Activated CD4-positive, alpha-beta T cell treated with anti-CD3 and anti-CD28 coated beads, Interleukin-2, Interleukin-4, amounts not matched to agents 100 ng/mL and 50 ng/mL, durations not matched to agents 16 hours and 8 hours (primary cell): ENCODE measurements around the gene SLC12A6.

Source experiments
- DNase-seq: peaks from one replicate; pipeline ENCODE4 v3.0.0-alpha.2; 2020; ENCODE audit warnings: low spot score

Gene SLC12A6

DNA sequence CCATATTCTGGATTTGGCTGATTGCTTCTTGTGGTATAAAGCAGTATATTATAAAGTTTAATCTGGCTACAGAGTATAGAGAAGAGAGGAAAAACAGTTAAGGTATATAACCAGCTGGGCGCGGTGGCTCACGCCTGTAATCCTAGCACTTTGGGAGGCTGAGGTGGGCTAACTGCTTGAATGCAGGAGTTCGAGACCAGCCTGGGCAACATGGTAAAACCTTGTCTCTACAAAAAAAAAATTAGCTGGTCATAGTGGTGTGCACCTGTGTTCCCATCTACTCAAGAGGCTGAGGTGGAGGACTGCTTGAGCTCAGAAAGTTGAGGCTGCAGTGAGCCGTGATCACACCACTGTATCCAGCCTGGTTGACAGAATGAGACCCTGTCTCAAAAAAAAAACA lies 7.3 kb downstream of the SLC12A6 start:
- no peak for DNase-seq

DNA sequence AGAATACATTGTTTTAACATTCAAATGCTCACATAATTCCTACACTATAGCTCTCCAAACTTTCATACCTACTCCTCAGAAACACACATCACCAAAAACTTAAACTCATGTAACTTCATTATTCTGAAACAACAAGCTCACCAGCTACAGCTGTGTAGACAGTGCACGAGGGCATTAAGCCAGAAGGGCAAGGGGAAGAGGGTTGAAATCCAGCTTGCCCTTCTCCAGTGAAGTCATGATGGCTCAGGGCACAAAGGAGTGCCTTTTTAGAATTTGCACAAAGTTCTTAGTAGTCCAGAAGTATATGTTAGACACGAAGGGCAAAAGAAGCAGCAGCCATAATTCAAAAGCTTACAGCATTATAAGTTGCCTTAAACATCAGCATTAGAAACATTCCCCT lies 8.6 kb downstream of the SLC12A6 start:
- no peak for DNase-seq

DNA sequence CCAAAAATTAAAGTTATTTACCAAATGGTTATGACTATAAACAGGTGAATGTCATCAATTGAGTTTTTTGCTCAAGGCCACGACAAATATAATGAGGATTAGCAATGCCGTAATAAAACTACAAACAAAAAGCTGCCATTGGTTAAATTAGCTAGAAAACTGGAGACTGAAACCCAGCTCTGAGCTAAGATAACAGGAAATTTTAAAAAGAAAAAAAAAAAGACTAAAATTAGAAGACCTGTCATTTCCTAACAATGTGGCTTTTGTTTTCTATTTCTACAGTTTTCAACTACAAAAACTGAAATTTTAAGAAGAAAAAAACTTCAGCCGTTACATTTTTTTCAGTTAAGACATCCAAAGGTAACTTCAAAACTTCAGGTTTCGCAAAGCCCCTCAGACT lies 9.7 kb downstream of the SLC12A6 start:
- no peak for DNase-seq

DNA sequence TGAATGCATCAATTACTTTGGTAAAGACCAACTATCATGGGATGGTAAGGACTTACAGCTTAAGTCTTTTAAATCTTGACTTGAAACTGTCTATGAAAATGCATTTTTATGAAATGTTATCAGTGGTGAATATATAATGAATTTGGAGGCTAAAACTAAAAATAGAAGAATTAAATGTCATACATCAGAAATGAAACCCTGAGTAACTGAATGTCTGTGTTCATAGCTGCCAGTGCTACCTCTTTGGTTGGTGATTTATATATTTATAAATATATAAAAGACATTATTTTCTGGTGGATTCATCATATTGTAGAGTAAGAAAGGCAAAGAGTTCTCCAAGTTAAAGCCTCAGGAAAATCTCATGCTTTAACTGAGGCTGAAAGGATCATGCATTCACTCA lies 12.2 kb downstream of the SLC12A6 start:
- no peak for DNase-seq

DNA sequence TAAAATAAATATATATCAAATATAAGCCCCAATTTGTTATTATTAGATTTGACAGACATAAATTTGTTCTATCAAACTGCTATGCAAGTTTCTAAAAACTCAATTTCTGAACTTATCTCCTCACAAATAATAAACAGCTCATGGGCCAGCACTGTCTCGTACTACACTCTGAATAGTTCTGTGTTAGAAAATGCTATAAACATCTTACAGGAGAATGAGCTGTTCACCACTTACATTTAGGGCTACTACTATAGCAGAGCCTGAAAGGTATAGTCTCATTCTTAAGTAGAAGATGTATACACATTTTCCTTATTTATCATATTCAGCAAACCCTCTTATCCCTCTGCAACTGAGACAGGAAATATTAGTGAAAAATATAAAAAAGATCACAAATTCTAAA lies 12.6 kb downstream of the SLC12A6 start:
- no peak for DNase-seq

DNA sequence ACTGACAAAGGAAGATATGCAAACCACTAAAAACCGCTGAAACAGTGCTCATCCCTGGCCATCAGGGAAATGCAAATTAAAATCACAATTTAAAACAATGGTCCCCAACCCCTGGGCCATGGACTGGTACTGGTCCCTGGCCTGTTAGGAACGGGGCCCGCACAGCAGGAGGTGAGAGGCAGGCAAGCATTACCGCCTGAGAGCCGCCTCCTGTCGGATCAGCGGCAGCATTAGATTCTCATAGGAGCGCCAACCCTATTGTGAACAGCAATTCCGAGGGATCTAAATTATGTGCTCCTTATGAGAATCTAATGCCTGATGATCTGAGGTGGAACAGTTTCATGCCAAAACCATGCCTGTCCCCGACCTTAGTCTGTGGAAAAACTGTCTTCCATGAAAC lies 14.4 kb downstream of the SLC12A6 start:
- DNase-seq: no peak

DNA sequence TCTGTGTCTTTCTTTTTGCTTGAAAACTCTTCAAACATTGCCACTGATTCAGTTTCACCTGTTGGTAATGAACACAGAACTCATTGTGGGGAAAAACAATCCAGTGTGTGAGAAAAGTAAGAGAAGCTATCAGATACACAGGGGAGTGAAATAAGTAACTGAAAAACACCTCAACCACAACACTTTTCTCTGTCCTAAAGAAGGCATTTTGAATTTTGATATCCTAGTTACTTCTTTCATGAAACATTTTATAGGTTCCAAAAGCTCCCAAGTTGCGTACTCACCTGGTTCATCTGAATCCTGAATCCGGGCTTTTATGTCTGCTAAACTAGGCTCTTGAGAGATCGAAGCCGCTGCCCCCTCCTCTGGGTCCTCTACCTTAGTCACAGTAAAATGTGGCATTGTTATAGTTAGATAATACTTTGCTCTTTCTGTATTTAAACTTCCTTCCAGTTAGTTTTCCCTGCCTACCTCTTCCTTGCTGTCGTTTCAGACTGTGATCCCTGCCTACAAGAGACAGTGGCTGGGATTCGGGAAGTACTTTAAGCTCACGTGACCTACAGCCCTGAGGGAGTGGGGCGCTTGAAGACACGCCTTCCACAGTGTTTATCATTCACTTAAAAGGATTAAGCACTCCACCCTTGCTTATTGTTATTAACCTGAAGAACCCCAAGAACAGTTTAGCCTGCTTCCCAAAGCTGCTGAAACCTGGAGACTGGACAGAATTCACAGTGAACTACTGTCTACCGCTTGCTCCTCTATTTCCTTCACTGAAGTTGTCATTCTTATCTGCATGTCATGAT lies 19.1 kb downstream of the SLC12A6 start:
- DNase-seq: no peak

DNA sequence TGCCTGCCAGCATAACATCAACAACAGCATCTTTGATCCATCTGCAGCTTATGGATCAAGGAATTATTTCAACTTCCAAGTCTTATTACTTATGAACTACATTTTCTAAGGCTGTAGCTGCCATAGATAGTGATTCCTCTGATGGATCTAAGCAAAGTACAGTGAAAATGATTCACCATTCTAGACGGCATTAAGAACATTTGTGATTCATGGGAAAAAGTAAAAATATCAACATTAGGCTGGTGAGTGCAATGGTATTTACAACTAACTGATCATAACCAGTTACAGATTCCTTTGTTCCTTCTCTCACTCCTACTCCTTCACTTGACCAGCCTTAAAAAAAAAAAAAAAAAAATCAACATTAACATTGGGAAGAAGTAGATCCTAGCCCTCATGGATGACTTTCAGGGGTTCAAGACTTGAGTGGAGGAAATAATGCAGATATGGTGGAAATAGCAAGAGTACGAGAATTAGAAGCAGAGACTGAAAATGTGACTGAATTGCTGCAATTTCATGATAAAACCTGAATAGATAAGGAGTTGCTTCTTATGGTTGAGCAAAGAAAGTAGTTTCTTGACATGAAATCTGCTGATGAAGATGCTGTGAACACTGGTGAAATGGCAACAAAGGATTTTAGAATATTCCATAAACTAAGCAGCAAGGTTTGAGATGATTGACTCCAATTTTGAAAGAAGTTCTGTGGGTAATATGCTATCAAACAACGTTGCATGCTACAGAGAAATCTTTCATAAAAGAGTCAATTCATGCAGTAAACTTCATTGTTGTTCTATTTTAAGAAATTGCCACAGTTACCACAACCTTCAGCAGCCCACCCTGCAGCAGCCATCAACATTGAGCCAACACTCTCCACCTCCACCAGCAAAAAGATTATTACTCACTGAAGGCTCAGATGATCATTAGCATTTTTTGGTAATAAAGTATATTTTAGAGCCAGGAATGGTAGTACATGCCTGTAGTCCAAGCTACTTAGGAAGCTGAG lies 22.8 kb downstream of the SLC12A6 start:
- no peak for DNase-seq

DNA sequence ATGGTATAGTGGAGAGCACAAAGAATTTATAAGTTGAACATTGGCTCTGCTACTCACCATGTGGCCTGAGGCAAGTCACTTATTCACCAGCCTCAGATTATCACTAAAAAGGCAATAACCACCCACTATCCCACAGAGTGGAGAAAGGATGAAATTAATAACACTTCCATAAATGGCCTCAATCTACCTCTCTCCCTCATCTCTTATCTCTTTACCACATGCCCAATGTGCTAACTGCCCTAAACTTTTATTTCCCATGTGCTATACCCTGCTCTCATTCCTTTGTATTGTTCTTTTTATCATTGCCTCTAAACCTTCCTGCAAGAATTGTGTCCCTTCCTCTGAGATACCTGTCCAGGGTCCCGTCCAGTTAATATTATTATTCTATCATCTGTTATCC lies 26.0 kb downstream of the SLC12A6 start:
- DNase-seq: no peak

DNA sequence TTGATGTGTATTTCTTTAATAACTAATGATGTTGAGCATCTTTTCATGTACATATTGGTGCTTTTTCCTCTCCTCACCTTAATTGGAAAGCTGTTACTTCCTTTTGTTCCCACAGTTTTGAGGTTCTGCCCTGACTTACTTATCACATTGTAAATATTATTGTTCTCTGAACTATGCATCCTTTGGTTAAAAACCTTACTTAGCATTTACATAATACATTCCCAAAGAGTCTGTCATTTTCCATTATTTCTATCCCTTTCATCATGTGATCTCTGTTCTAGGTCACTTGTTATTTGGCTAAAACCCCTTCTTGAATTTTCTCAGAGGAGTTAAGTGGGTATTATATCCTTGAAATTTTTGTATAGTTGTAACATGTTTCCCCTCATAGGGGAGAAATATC lies 33.0 kb downstream of the SLC12A6 start:
- no peak for DNase-seq

DNA sequence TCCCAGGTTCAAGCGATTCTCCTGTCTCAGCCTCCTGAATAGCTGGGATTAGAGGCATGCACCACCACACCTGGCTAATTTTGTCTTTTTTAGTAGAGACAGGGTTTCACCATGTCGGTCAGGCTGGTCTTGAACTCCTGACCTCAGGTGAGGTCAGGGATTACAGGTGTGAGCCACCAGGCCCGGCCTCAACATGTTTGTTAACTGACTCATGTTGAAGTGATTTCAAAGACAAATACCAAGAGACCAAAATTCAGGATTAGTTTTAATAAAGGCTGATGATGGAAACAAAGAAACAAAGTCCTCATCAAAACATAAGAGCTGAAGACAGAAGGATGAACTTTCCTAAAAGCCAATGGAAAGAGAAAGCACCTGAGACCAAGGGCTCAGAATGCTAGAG lies 36.5 kb downstream of the SLC12A6 start:
- no peak for DNase-seq

DNA sequence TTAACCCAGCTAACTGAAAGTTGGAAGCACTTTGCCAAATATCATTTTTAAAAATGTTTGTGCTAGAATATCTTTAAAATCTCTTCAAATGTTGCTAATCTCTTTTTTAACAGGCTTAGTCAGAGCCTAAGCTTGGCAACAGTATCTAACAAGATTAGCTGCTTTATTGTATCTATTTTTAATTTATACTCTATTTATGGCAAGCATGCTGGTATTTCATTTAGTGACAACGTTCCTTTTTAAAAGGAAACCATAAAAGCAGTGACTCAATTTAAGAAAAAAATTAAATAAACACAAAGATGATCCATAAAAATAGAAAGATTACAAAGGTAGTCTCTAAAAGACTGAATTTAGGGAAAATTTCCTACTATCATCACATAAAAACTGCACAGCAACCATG lies 40.5 kb downstream of the SLC12A6 start:
- DNase-seq: no peak

DNA sequence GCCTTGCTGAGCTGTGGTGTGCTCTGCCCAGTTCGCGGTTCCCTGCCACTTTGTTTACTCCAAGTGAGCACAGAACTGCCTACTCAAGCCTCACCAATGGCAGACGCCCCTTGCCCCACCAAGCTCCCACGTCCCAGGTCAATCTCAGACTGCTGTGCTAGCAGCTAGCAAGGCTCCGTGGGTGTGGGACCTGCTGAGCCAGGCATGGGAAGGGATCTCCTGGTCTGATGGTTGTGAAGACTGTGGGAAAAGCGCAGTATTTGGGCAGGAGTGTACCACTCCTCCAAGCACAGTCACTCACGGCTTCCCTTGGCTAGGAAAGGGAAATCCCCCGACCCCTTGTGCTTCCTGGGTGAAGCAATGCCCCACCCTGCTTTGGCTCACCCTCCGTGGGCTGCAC lies 45.0 kb downstream of the SLC12A6 start:
- DNase-seq: no peak

DNA sequence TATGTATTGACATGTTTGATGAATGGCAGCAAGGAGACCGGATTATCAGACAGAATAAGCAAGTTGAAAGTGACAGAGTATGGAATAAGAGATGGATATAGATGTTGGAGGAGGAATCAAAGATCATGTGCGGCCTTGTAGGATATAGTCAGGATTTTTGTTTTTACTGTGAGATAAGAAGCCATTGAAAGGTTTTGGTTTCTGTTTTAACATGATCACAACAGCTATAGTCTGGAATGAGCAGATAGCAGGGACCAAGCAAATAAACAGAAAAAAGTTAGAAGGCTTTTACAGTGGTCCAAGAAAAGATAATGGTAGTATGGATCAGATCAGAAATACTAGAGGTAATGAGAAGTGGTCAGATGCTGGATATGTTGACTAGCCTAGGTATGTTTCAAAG lies 52.6 kb downstream of the SLC12A6 start:
- no peak for DNase-seq

DNA sequence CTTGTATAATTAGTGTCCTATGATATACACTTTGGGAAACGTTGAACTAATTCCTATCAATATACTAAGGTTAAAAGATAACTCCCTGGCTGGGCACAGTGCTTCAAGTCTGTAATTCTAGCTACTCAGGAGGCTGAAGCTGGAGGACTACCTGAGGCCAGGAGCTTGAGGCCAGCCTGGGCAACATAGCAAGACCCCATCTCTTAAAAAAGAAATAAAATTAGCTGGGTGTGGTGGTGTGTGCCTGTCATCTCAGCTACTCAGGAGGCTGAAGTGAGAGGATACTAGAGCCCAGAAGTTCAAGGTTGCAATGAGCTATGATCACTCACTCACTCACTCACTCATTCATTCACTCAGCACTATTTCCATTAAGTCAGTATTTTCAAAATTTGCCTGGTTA lies 55.2 kb downstream of the SLC12A6 start:
- DNase-seq: no peak

DNA sequence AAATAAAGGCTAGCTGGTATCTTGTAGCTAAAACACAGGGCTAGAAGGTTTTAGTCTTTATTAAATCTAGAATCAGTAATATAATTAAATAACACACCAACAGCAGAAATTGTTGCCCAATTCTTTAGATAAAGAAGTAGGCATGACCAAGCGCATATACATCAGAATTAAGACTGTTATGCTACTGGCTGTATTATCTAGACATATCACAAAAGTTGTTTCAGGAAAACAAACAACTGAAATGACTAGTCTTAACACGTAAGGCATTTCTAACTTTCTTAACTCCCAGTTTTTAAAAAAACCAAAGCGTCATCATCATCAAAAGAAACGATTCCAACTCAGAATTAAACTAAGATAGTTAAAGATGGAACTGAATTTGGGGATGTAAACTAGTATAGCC lies 57.4 kb downstream of the SLC12A6 start:
- no peak for DNase-seq

DNA sequence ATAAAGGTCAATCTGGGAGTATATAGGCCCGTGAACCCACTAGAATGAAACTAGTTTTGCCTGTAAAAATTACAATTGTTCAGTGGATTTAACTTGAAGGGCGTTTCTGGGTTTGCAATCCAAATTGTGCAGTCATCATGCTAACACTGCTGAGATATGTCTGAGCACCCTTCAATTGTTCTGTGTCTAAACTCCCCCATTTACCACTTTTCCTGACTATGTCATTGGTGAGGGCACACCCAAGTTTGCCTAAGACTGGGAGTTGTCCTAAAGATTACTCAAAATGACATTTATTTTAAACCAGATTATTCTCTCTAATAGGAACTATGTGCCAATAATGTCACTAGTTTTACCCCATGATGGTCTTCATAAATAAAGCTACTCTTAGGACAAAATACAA lies 58.2 kb downstream of the SLC12A6 start:
- DNase-seq: no peak

DNA sequence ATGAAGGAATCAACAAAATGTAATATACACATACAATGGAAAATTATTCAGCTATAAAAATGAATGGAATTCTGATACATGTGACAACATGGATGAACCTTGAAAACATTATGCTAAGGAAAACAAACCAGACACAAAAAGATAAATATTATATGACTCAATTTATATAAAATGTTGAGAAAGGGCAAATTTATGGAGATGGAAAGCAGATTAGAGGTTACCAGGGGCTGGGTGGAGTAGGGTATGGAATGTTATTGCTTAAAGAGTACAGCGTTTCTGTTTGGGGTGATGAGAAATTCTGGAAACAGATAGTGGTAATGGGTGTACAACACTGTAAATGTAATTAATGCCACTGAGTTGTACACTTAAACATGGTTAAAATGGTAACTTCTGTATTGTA lies 61.9 kb downstream of the SLC12A6 start:
- no peak for DNase-seq

DNA sequence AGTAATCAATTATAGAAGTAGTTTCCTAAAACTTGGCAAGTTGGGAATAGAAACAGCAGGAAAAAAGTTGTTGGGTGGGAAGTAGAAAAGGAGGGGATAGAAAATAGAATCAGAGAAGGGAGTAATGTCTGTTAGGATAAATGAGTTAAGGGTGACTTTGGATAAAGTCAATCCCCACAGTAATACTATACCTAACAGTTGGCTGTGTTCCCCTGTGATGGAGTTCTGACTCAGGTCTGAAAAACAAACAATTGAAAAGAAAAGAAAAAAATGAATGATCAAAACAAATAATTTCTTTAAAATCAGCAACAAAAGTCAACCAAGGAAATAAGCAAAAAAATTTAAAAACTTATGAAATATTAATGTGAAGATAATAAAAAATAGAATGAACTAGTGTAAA lies 62.4 kb downstream of the SLC12A6 start:
- DNase-seq: no peak

DNA sequence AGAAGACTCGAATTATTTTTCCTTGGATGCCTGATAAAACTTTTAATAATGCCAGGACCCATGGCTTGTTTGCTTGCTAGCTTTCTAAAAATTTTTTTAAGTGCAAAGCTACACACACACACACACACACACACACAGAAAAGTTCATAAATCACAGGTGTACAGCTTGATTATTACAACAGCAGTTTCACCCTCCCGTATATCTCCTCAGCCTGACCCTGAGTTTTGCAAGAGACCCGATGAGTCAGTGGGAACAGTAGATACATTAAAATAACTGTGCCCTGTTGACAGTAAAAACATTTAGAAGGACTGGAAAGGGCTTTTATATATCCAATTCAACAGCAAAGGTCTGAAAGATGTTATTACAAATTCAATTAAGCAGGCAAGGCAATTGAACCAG lies 66.1 kb downstream of the SLC12A6 start:
- no peak for DNase-seq

DNA sequence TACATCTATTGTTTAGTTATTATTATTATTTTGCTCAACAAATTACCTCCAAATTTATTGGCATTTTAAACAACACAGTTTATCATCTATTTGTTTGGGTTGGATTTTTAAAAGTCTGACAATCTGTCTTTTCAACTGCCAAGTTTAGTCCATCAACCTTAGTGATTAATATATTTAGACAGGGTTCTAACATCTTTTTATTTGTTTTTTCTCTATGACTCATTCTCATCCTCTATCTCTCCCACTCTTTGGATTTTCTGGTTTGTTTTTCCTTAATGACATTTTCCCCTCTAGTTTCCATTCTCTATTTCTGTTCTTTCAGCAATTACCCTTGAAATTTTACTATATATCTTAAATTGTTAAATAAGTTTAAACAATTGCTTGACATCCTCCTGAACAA lies 70.8 kb downstream of the SLC12A6 start:
- DNase-seq: no peak

DNA sequence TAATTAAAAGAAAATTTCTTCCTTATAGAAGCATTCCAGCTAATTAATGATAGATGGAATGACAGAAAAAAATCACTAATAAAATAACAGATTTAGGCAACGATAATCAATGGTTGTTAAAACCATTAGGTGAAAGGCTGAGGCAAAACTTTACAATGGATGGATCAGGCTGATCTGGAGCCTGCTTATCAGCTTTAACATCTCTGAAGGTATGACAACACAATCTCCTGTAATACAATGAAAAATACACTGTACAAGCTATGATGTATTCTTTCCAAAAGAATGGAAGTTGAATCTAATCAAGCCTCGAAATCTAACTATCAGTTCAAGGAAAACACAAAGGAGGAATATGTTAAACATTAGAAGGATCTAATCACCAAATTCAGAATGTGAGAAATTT lies 73.5 kb downstream of the SLC12A6 start:
- DNase-seq: no peak

DNA sequence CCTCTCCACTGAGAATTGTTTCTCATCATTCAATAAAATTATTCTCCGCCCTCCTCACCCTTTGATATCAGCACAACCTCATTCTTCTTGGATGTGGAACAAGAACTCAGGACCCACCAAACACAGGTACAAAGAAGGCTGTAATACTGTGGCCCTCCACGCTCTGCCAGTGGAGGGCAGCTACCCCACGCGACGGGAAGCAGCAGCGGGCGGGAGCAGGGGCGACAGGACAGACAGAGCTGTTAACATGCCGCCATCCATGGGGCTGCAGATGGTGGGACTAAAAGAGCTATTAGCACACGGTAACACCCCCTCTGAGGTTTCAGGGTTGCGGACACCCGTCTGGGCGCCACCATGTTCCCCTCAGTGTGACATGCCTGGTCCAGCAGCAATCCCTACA lies 75.2 kb downstream of the SLC12A6 start:
- DNase-seq: no peak
